HEK293 (cell line): Measurements from ENCODE around the gene CTDNEP1.

Experiments used
- ZEB2 ChIP-seq: fragments of 450-650 bp; formaldehyde crosslinking; IDR thresholded peaks from 2 replicates; pipeline ENCODE4 v1.5.1; 2016; ENCODE audit warnings: missing biosample characterization, missing genetic modification characterization
- ZNF585B ChIP-seq: fragments of 450-650 bp; formaldehyde crosslinking; IDR thresholded peaks from 2 replicates; pipeline ENCODE4 v1.5.1; 2016; ENCODE audit warnings: missing biosample characterization, missing genetic modification characterization
- ZNF830 ChIP-seq: fragments of 450-650 bp; IDR thresholded peaks from 2 replicates; pipeline ENCODE4 v1.5.0; 2018; ENCODE audit warnings: missing biosample characterization, missing genetic modification characterization, low read depth, mild to moderate bottlenecking, moderate library complexity
- TF ChIP-seq, protein P1 (sequence below): fragments of 450-650 bp; formaldehyde crosslinking; IDR thresholded peaks from 2 replicates; pipeline ENCODE4 v1.5.1; 2016; ENCODE audit warnings: missing biosample characterization, missing genetic modification characterization

DNA sequence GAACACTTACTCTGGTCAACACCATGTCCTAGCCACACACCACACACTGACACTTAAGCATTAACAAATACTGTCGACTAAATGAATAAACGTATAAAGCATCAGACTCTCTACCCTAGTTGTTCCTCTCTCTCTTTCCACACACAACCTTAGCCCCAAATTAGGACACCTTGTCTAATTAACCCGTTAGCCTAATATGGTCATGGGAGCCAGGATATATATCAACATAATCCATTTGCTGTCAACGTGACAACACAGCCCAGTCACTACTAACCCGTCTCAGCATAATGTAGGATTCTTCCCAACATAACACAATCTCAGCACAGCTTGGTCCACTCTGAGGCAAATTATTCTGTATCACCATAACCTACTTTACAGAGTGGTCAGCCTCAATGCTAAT lies 19.4 kb downstream of the CTDNEP1 start:
- TF ChIP-seq ZNF585B (tag by site-specific recombination) (no peak), ZEB2 (tag by site-specific recombination) (no peak), ZNF830 (no peak)
- TF ChIP-seq, protein P1, sequence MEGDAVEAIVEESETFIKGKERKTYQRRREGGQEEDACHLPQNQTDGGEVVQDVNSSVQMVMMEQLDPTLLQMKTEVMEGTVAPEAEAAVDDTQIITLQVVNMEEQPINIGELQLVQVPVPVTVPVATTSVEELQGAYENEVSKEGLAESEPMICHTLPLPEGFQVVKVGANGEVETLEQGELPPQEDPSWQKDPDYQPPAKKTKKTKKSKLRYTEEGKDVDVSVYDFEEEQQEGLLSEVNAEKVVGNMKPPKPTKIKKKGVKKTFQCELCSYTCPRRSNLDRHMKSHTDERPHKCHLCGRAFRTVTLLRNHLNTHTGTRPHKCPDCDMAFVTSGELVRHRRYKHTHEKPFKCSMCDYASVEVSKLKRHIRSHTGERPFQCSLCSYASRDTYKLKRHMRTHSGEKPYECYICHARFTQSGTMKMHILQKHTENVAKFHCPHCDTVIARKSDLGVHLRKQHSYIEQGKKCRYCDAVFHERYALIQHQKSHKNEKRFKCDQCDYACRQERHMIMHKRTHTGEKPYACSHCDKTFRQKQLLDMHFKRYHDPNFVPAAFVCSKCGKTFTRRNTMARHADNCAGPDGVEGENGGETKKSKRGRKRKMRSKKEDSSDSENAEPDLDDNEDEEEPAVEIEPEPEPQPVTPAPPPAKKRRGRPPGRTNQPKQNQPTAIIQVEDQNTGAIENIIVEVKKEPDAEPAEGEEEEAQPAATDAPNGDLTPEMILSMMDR: no peak
